HG02798 (cell line): ENCODE measurements around the gene EGFL8.

Experiments
- ATAC-seq: cut with Tn5 transposase; IDR thresholded peaks from one replicate; pipeline ENCODE4 v1.9.1; 2021; ENCODE audit warnings: mild to moderate bottlenecking; ENCODE audit not compliant: unreplicated experiment, poor library complexity

The EGFL8 gene

DNA sequence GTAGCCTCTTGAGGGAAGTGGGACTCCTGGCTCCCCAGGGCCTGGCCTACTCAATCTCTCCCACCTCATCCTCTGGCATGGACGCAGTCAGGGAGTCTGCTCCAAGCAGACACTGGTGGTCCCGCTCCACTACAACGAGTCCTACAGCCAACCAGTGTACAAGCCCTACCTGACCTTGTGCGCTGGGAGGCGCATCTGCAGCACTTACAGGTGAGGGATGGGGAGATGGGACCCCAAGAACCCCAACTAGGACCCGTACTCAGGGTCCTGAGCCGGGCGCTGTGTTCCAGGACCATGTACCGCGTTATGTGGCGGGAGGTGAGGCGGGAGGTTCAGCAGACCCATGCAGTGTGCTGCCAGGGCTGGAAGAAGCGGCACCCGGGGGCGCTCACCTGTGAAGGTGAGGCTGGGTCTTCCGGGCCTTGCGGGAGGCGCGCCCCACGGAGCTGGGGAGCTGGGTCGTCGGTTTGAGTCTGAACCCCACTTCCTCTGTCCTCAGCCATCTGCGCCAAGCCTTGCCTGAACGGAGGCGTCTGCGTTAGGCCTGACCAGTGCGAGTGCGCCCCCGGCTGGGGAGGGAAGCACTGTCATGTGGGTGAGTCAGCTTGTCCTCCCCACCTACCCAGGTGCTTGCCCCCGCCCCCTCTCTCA is 2.1 kb downstream of the EGFL8 start:
- no peak for ATAC-seq

- no peak for ATAC-seq
These were observed 2.9 kb downstream of the EGFL8 start for GRCh38 chr6:32167154-32167760.

GRCh38 chr6:32167761-32168262 is 3.4 kb downstream of the EGFL8 start:
- no peak for ATAC-seq

- no peak for ATAC-seq
These were observed 4.0 kb downstream of the EGFL8 start for GRCh38 chr6:32168350-32168749.

- ATAC-seq: no peak
These were observed 4.6 kb downstream of the EGFL8 start for GRCh38 chr6:32168807-32169591.

GRCh38 chr6:32170294-32170693 is 5.9 kb downstream of the EGFL8 start:
- ATAC-seq: no peak

- no peak for ATAC-seq
These were observed 6.8 kb downstream of the EGFL8 start for GRCh38 chr6:32171234-32171633.

DNA sequence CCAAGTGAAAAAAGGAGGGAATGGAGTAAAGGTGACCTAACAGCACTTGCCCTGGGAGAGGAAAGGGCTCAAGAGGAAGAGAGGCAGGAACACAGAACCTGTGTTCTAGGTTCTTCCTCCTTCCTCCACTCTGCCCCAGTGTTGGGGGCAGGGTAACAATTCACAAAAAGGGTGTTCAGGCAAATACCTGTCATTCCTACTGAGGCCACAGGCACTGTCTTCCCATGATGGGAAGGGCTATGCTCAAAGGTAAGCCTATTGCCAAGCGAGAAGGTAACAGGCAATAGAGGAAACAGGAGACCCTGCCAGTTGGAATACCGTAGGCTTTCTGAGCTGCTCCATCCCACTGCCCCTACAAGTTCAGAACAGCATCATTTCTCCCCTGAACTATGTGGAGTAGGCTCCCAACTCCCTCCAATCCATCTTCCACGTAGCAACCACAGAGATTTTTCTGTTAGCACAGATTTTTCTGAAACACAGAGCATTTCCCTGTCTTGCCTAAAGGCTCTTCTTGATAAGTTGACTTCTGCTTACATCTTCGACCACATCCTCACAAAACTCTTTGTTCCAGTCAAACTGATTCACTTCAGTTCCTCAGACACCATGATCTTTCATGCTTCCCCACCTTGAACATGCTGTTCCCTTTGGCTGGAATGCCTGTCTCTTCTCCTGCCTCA is 8.8 kb downstream of the EGFL8 start:
- ATAC-seq: no peak

DNA sequence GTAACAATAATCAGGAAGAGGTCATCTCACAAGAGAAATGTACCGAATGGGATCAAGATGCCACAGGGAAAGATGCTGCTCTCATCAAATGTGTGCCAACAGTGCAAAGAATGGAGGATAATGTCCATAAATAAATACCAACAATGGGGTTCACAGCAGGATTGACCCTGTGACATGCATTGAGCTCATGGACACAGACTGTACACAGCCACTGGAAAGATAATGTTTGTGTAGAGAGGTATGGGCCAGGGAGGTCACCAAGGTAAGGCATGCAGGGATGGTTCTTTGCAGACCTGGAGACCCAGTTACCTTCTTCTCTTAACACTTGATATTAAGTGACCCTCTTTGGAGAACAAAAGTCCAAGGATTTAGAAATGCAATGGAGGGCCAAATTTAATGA is 10.0 kb downstream of the EGFL8 start:
- ATAC-seq: no peak

- no peak for ATAC-seq
These were observed 10.9 kb downstream of the EGFL8 start for GRCh38 chr6:32175322-32175710.

DNA sequence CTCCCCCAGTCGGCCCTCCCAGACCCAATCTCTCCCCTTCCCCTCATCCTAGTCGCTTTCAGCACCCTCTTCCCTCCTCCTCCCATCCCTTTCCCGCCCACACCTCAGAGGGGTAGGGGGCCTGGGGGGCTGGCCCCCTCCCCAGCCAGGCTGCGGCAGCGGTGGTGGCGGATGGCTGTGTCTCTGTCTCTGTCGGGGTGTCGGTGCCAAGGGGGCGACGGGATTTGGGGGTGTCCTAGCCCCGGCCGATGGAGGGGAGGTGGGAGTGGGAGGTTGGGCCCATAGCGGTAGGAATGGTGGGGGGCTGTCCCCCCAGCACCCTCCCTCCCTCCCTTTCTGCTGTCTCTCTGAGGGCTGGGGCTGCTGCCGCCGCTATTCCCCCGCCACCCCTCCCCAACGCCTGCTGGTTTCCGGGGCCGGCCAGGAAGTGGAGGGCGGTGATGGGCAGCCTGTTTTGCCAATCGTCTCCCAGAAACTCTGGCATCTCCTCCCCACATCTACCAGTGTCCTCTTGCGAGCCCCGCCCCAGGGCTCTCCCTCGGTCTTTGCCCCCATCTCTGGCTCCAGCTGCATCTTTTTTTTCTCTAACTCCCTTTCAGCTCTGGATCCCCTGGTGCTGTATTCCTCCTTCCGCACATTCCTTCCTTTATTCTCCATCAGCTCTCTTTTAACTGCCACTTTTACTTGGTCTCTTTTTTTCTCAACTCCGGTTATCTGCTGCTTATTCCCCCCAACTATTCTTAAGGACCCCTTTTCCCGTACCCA is 11.5 kb downstream of the EGFL8 start, which contains the start of gene AGPAT1:
Gene AGPAT1, minus strand, starts transcription at position 374 of the 765 bp plus-strand sequence. CDS start 4,588 bp downstream, outside the sequence.
- peak; percentile 51 for ATAC-seq

DNA sequence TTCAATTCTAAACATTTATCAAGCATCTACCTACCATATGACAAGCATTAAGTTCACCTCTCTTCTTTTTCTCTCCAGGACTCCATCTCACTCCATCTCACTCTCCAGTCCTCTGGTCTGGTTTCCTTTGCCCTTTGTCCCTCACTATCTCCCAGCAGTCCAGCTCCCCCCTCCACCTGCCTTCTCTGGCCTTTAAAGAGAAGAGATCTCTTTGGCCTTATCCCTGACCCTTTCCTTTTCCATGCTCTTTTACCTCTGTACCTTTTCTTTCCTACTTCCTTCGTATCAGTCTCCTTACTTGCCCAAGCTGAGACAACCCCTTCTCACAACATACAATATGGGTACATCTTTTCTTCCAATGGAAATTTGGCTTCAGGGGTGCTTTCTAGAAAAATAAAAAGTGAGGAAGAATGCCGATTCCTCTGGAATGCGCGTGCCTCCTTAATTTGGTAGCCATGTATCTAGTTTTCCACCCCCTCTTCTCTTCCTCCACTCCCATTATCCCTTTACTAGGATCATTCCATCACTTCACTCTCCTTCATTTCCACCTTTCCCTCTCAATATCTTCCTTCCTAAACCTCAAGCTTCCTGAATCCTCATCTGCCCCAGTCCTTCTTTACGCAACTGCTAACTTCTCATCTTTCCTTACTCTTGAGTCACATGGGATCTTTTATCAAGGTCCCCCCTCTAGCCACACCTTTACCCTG is 12.2 kb downstream of the EGFL8 start:
- ATAC-seq: no peak

- ATAC-seq: no peak
These were observed 12.9 kb downstream of the EGFL8 start for GRCh38 chr6:32177183-32177787.

DNA sequence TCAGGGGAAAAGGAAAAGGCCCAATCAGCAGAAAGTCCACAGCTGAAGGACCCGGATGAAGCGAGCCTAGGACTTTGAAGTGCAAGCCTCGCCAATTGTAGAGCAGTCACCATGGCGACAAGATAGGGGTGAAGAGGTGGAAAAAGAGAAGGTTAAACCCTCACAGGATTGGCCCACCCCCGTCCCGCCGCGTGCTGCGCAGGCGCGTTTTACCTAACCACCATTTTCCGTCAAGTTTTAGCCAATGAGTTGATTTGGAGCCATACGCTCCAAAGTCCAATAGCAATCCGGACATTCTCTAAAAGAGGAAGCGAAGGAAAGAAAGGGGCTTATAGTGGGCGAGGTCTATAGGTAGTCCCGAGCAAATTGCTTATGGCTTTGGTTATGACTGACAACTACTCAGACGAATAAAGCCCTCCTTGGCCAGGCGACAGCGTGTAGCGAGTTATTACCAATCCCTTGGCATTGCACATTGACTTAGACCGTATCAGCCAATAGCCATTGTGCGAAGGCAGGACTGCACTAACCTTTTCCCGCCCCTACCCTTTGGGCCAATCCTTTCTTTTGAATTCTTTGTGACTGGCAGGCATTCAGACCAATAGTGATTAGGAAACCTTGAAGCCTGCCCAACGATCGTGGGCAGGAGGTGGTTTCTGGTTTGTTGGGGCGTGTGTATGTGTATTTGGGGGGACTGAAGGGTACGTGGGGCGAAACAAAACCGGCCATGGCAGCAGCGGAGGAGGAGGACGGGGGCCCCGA is 13.6 kb downstream of the EGFL8 start, which contains the start of gene RNF5:
Gene RNF5, plus strand, starts transcription at position 618 of the 759 bp plus-strand sequence. Its CDS starts 107 bp downstream, at position 725.
- peak; percentile 86 for ATAC-seq

DNA sequence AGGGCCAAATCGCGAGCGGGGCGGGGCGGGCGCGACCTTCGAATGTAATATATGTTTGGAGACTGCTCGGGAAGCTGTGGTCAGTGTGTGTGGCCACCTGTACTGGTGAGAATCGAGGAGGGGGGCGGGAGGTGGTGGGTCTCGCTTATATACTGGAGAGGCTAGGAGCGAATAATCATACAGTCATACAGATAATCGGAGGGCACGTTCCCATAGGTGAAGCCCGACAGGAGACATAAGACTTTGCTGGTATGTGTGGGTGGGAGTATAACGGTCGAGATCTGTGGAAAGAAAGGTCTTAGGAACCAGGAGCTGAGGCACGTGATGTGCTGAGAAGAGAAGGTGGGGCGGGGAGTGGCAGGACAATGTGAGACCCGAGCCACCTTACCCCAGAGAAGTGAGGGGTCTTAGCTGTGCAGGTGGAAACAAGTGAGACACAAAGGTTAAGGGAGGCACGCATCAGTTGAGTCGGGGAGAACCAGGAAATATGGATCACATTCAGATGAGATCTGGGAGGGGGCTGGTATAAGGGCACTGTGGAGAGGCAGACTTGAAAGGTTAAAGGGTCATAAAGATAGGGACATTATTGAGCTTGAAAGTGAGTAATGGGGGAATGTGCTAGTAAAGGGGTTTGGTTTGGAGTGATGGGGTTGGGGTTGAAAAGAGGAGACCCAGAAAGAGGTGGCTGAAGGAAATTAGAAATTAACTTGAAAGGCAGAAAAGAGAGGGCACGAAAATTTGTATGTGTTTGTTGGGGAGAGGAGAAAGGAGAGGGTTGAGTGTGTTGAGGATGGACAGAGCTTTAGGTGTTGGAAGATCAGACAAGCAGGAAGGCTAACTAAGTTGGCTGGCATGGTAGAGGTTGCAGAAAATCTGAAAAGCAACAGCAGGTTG is 14.4 kb downstream of the EGFL8 start:
- ATAC-seq: no peak

DNA sequence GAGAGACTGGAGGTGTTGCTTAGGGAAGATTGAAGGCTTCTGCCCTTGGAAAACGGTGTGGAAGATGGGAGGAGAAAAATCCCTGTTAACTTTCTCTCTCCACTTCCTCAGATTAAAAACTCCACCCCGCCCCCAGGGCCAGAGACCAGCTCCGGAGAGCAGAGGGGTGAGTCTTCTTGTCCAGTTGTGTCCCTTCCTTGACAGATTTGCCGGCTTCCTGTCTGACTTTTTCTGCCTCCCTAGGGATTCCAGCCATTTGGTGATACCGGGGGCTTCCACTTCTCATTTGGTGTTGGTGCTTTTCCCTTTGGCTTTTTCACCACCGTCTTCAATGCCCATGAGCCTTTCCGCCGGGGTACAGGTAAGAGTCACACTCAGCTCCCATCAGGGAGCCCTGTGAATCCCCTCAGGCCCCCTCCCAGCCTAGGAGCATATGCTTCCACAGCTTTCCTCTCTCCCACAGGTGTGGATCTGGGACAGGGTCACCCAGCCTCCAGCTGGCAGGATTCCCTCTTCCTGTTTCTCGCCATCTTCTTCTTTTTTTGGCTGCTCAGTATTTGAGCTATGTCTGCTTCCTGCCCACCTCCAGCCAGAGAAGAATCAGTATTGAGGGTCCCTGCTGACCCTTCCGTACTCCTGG is 15.5 kb downstream of the EGFL8 start:
- ATAC-seq: no peak
